ENCODE data around the gene RAPGEF4.

GRCh38 chr2:172697296-172697695 is 38.3 kb upstream of the RAPGEF4 start:
- no peak for TF ChIP-seq POLR2A (IDR thresholded peaks at IDR 0.05)
- TF ChIP-seq CTCF (IDR thresholded peaks at IDR 0.05): no peak
